EL (cell line): ENCODE measurements around the gene HSD3B1.

Experiments
- DNase-seq: peaks from one replicate; pipeline ENCODE4 v3.0.0-alpha.2; 2016

The HSD3B1 gene

DNA sequence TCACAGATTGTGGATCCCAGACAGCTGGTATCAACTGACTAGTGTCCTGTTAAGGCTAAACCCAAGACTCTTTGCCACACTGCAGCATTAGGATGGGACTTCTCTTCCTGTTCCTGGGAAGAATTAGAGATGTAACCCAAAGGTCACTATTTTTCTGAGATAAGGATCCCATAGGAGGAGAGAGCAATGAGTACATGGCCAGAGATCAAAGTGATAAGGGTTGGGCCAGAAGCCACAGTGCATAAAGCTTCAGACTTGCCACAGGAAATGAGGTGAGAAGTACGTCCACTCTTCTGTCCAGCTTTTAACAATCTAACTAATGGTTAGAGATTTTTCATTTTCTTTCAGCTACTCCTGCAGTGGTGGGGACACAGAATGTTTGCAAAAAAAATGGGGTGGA lies at the start of gene HSD3B1:
HSD3B1 (plus strand) TSS at position 270 of the 400 bp plus-strand sequence. CDS start 267 bp downstream, outside the sequence.
- DNase-seq = no peak

GRCh38 chr1:119462964-119463363 lies 44.0 kb upstream of the HSD3B1 start:
- no peak for DNase-seq

- DNase-seq = no peak
Measured at GRCh38 chr1:119463569-119463968, 43.4 kb upstream of the HSD3B1 start.

- no peak for DNase-seq
Measured at GRCh38 chr1:119466445-119466844, 40.6 kb upstream of the HSD3B1 start.

DNA sequence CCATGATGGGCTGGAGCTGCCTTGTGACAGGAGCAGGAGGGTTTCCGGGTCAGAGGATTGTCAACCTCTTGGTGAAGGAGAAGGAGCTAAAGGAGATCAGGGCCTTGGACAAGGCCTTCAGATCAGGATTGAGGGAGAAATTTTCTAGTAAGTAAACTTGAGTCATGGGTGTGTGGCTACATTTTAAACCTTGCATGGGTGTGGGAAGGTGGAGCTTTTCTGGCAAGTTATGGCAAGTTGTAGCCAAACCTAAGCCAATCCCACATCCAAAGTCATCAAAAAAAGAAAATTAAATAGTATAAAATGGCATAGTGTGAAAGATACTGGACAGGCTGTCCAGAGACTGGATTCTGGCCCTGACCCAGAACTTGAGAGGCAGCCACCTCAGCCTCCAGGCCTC lies 39.8 kb upstream of the HSD3B1 start:
- no peak for DNase-seq

DNA sequence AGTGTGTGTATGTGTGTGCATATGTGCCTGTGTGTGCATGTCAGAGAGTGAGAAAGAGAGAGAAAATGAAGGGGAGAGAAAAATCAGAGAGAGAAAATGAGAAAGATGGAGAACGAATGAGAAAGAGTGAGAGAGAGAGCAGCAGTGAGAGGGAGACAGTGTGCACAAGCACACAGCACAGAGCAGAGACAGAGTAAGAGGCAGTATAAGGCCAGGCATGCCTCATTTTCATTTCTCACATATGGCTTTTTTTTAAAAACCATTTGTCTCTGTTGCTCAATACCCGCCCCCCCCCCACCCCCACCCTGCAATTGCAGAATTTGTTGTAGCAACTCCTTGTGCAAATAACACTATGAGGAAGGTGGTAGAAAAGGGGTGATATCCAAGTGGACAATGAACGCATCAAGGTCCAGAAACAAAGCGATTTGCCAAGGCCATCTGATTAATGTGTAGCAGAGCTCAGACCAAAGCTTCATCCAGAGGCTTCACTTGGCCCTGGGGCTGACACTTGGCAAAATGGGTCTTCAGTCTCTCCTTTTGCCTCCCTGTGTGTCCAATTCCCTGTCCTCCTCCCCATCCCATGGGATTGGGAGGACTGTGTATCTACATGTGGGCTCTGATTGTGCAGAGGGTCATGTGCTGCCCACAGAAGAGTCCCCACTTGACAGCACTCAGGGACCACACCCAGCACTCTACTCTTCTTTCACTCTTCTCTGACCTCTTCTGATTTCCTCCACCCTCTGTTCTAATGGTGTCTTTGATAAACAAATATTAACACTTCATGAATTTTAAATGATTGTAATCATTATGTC lies 38.9 kb upstream of the HSD3B1 start:
- no peak for DNase-seq

DNA sequence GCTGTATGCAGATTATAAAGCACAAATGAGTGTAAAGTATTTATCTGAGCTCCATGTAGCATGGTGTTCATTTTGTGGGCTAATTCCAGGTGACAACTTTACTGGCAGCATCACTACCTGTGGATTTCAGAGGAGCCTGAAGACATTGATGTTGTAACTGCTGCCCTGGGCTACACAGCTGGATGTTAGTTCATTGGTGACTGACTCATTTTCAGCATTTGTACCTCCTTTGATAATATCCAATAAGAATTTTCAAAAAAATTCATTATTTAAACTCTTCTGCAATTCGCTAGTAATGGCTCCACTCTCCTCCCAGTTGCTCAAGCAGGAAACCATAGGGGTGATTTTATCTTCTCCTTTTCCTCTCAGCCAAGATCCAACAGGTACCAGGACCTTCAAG lies 37.3 kb upstream of the HSD3B1 start:
- no peak for DNase-seq

DNA sequence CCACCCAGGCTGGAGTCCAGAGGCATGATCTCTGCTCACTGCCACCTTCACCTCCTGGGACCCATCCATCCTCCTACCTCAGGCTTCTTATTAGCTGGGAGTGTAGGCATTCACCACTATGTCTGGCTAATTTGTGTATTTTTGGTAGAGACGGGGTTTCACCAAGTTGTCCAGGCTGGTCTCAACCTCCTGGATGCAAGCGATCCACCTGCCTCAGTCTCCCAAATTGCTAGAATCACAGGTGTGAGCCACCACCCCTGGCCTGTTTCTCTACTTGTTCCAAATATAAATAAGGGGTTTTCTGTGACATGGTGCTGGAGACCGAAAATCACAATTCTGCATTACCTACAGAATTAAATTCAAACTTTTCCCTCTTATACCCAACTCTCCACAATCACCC lies 36.6 kb upstream of the HSD3B1 start:
- DNase-seq = no peak

- no peak for DNase-seq
Measured at GRCh38 chr1:119470958-119471357, 36.1 kb upstream of the HSD3B1 start.

GRCh38 chr1:119471566-119471965 lies 35.4 kb upstream of the HSD3B1 start:
- no peak for DNase-seq

DNA sequence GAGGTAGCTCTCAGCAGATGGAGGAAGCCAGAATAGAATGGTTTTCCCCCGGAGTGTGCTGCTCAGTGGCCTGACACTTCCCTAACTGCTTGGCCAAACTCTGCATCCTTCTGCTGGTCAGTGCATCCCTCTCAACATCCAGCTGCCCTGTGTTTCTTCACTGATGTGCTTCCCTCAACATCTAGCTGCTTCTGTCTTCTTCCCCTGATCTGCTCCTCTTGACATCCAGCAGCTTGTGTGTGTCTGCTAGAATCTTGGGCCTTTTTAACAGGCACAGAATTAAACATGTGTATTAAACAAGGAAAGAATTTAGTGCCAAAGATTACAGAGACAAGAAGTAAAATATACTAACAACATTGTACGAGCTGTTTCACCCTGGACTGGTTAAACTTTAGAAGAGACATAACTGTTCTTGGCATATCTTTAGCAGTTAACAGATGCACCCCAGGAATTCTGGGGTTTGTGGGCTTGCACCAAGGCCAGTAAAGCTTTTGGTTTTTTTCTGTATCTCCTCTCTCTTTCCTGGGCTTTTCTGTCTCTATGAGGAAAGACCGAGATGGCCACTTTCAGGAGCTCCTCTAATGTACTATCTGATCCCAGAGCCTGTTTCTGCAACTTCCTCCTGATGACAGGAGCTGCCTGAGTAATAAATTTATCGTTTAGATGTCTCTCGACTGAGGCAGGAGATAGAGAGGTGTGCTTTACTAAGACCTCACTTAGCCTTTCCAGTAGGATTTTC lies 34.8 kb upstream of the HSD3B1 start:
- DNase-seq = no peak

DNA sequence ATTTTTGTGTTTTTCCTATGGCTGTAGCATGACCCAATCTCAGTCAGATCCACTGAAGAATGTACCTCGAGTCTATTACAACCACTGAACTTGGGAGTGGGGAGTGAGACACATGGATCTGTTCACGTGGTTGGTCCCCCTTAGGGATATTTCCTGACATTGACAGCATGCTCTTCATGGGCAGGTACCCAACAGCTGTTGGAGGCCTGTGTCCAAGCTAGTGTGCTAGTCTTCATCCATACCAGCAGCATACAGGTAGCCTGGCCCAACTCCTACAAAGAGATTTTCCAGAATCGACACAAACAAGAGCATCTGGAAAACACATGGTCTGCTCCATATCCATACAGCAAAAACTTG lies 34.2 kb upstream of the HSD3B1 start:
- DNase-seq = no peak

- peak; percentile 13 for DNase-seq
Measured at GRCh38 chr1:119475866-119476439, 31.1 kb upstream of the HSD3B1 start.

DNA sequence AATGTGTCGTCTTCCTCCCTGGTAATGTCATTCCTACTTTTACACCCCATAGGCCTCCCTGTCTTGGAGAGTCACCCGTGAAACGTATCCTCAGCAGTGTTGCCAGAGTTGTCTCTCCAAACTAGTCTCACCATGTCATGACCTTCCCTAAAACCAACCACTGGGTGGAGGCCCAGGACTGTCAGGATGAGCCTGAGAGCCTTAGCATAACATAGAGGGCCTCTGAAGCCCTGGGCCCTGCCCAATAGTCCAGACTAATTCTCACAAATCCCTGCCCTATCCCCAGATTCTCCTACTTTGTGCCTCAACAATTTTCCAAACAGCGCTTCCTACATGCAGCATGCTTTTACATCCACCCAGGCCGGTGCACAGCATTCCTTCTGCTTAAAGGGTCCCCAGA lies 29.3 kb upstream of the HSD3B1 start:
- no peak for DNase-seq

DNA sequence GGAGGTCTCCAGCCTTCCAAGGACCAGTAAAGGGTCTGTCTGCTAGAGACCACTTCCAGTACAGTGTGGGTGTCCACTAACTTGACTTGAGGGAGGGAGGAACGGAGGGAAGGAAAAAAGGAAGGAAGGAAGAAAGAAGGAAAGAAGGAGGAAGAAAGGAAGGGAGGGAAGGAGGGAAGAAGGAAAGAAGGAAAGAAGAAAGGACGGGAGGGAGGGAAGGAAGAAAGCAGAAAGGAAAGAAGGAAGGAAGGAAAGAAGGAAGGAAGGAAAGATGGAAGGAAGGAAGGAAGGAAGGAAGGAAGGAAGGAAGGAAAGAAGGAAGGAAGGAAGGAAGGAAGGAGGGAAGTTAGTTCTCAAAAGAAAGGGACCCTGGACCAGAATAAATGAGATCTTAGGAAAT lies 26.8 kb upstream of the HSD3B1 start:
- no peak for DNase-seq

GRCh38 chr1:119481951-119482350 lies 25.1 kb upstream of the HSD3B1 start:
- no peak for DNase-seq

GRCh38 chr1:119482517-119483425 lies 24.2 kb upstream of the HSD3B1 start:
- no peak for DNase-seq

GRCh38 chr1:119483441-119484200 lies 23.4 kb upstream of the HSD3B1 start:
- no peak for DNase-seq

DNA sequence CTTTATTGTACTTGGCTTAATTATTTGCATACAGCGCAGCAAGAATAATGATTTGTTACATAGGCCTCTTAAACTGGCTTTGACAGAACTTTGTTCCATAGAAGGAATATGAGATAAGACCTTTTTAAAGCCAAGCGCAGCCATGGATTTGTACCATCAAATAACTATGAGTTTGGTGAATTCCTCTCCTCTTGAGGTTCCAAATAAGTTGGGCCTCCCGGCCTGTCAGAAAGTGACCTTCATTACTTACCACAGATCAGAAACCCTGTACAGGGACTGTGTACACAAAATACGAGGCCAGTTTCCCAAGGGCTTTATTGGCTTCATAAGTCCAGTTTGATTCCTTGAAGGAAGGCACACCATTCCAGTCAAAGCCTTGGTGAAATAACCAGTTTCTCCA lies 21.8 kb upstream of the HSD3B1 start:
- DNase-seq = no peak

GRCh38 chr1:119488216-119488615 lies 18.8 kb upstream of the HSD3B1 start:
- DNase-seq = no peak

DNA sequence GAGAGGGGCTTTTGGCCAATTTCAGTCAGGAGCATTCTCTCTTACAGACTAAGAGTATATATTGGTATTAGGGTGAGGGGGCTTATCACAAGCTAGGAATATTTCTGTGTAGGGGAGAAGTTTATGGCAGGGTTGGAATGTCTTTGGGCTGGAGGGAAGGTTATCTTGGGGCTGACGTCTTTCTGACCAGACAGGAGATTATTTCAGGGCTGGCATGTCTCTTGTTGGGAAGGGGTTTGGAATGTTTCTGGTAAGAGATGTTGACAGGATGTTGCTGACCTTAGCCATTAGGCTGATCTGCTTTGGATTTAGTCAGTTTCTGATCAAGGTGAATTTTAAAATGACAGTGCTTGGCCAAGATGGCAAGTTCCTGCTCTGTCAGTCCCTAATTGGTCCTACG lies 17.8 kb upstream of the HSD3B1 start:
- DNase-seq = no peak

DNA sequence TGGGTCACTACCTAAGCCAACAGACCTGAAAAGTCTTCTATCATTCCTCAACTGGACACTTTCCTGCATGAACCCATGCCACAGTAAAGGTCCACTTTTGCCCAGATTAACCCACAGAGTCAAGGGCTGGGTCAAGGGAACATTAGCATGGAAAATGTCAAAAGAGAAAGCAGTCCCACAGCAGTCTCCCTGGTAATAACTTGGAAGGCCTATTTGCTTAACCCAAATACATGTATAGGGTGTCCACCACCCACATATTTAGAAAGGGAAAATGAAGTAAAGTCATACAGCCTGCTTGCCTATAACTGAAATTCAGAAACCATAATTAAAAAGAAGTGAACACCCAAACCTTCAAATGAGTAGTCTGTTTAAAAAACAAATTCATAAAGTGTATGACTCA lies 16.1 kb upstream of the HSD3B1 start:
- no peak for DNase-seq
